Mammary epithelial cell (primary cell): Measurements from ENCODE around the gene IQGAP2.

ENCODE experiments used
- CTCF ChIP-seq, 2 donors: IDR thresholded peaks in 1 of 2; conservative IDR thresholded peaks in 1 of 2; 2 replicates each; pipeline ENCODE4 v1.5.1; 2011 to 2012; ENCODE audit warnings: inconsistent platforms in 2 of 2, low read length in 2 of 2, mild to moderate bottlenecking in 2 of 2, control low read depth in 1 of 2, low read depth in 1 of 2; ENCODE audit not compliant: insufficient read depth in 1 of 2; ENCODE audit errors: extremely low read depth in 1 of 2
- EZH2 ChIP-seq: IDR thresholded peaks from 2 replicates; pipeline ENCODE4 v1.6.1; 2012; ENCODE audit warnings: low read length, inconsistent platforms, borderline replicate concordance

GRCh38 chr5:76477571-76477970 is 74.5 kb downstream of the IQGAP2 start:
- no peak for TF ChIP-seq EZH2
- TF ChIP-seq CTCF (conservative IDR thresholded peaks at IDR 0.05 in 1 of 2, IDR thresholded peaks at IDR 0.05 in 1 of 2; ENCODE audit: extremely low read depth in 1 of 2, insufficient read depth in 1 of 2, low read depth in 1 of 2, low read length in 2 of 2), result no peak
